B cell (primary cell): ENCODE results near the gene TRABD2B. TPM values are rescaled to one million over a fixed set of nuclear protein-coding genes. Genes with fewer than 3 reads are reported as not detected.

Experiments
- ATAC-seq: fragments of 200-7000 bp; cut with Tn5 transposase; one replicate; pipeline ENCODE4 v1.10.0; 2021; ENCODE audit warnings: low read depth, mild to moderate bottlenecking, moderate number of reproducible peaks, moderate library complexity
- CTCF ChIA-PET: fragments of 350-600 bp; sonication (Branson Sonifier 250); formaldehyde crosslinking; loops from one replicate; lab custom pipeline; 2021; ENCODE audit warnings: antibody characterized with exemption, inconsistent platforms; lab: Charles Lee
- POLR2A ChIA-PET: fragments of 350-600 bp; sonication (Branson Sonifier 250); formaldehyde crosslinking; loops from one replicate; lab custom pipeline; 2021; ENCODE audit warnings: antibody characterized with exemption; lab: Charles Lee
- DNase-seq: peaks from one replicate; pipeline ENCODE4 v3.0.0; 2013
- H2AFZ ChIP-seq: 2 replicates; pipeline ENCODE4 v1.6.1; 2012; ENCODE audit warnings: mild to moderate bottlenecking, low read depth, low read length; ENCODE audit not compliant: insufficient read depth, poor library complexity, severe bottlenecking
- H3K27ac ChIP-seq, 2 donors: 1 replicate in 1 of 2; 2 replicates in 1 of 2; pipeline ENCODE4 v1.5.1; 2012 to 2013; ENCODE audit warnings: low read length in 2 of 2, mild to moderate bottlenecking in 2 of 2, moderate library complexity in 1 of 2
- H3K27me3 ChIP-seq, 4 experiments: fragments of 200-600 bp in 1 of 4; sonication (generic) in 1 of 4; replicated peaks in 1 of 4; 1 replicate in 2 of 4; 2 replicates in 2 of 4; pipeline versions ENCODE4 v1.6.1 to v1.7.0; 2013 to 2016; ENCODE audit warnings: low read length in 3 of 4, mild to moderate bottlenecking in 2 of 4, mixed read lengths in 1 of 4, moderate library complexity in 1 of 4; ENCODE audit not compliant: insufficient read depth in 4 of 4, control insufficient read depth in 3 of 4; ENCODE audit errors: control extremely low read depth in 1 of 4
- H3K36me3 ChIP-seq, 2 experiments: replicated peaks in 1 of 2; 1 replicate in 1 of 2; 2 replicates in 1 of 2; pipeline versions ENCODE4 v1.6.1 to v1.7.1; 2013; ENCODE audit warnings: low read length in 1 of 2; ENCODE audit not compliant: insufficient read depth in 2 of 2, control insufficient read depth in 1 of 2; ENCODE audit errors: control extremely low read depth in 1 of 2, extremely low read depth in 1 of 2
- H3K4me1 ChIP-seq, 2 donors: fragments of 200-600 bp in 1 of 2; sonication (generic) in 1 of 2; 1 replicate in 1 of 2; 2 replicates in 1 of 2; pipeline versions ENCODE4 v1.5.1 to v1.6.1; 2013 to 2017; ENCODE audit warnings: low read length in 2 of 2; ENCODE audit not compliant: control insufficient read depth in 2 of 2, insufficient read depth in 2 of 2
- H3K4me2 ChIP-seq: replicated peaks from 2 replicates; pipeline ENCODE3; 2012; ENCODE audit warnings: mild to moderate bottlenecking, low read depth, low read length; ENCODE audit not compliant: poor library complexity, severe bottlenecking
- H3K4me3 ChIP-seq, 5 experiments: fragments of 200-600 bp in 1 of 5; sonication (generic) in 1 of 5; 1 replicate in 3 of 5; 2 replicates in 2 of 5; pipeline versions ENCODE4 v1.5.1 to v1.7.0; 2011 to 2016; ENCODE audit warnings: low read length in 4 of 5, mild to moderate bottlenecking in 4 of 5, low read depth in 2 of 5, control low read depth in 1 of 5, moderate library complexity in 1 of 5; ENCODE audit not compliant: insufficient read depth in 1 of 5; ENCODE audit errors: control extremely low read depth in 1 of 5, extremely low read depth in 1 of 5
- H3K79me2 ChIP-seq: fragments of 200-600 bp; sonication (generic); one replicate; pipeline ENCODE4 v1.6.0; 2016; ENCODE audit warnings: low read length; ENCODE audit not compliant: control insufficient read depth, insufficient read depth
- H3K9ac ChIP-seq: fragments of 200-600 bp; sonication (generic); 2 replicates; pipeline ENCODE4 v1.6.1; 2017; ENCODE audit warnings: mild to moderate bottlenecking, low read length, moderate library complexity
- H3K9me3 ChIP-seq, 3 donors: one replicate each; pipeline versions ENCODE4 v1.6.1 to v1.7.1; 2013; ENCODE audit warnings: low read length in 2 of 3; ENCODE audit not compliant: control insufficient read depth in 2 of 3, insufficient read depth in 1 of 3; ENCODE audit errors: control extremely low read depth in 1 of 3
- H4K20me1 ChIP-seq: 2 replicates; pipeline ENCODE4 v1.6.0; 2012; ENCODE audit warnings: mild to moderate bottlenecking, low read length; ENCODE audit not compliant: insufficient read depth, control insufficient read depth, poor library complexity, severe bottlenecking
- H3K27ac Mint-ChIP-seq: one replicate; pipeline ENCODE4 v1.8.0; 2021; ENCODE audit warnings: mixed read lengths
- H3K27me3 Mint-ChIP-seq: one replicate; pipeline ENCODE4 v1.8.0; 2021; ENCODE audit warnings: mixed read lengths
- H3K4me1 Mint-ChIP-seq: one replicate; pipeline ENCODE4 v1.8.0; 2021; ENCODE audit warnings: mixed read lengths
- H3K4me3 Mint-ChIP-seq: one replicate; pipeline ENCODE4 v1.8.0; 2021; ENCODE audit warnings: mixed read lengths
- H3K9me3 Mint-ChIP-seq: one replicate; pipeline ENCODE4 v1.8.0; 2022; ENCODE audit warnings: mixed read lengths; ENCODE audit not compliant: insufficient read depth
- CTCF ChIP-seq: fragments of 200-600 bp; IDR thresholded peaks from one replicate; pipeline ENCODE4 v1.8.0; 2022; ENCODE audit warnings: antibody characterized with exemption, mild to moderate bottlenecking
- EZH2 ChIP-seq: IDR thresholded peaks from 2 replicates; pipeline ENCODE4 v1.6.1; 2012; ENCODE audit warnings: borderline replicate concordance, low read depth, mild to moderate bottlenecking, moderate library complexity, low read length; ENCODE audit not compliant: insufficient read depth, poor library complexity, severe bottlenecking
- WGBS: methylation state at CpG from one replicate; pipeline ENCODE4 v1.1.5; 2013; ENCODE audit warnings: missing lambda C conversion rate; ENCODE audit not compliant: insufficient coverage; 5-methylcytosine and 5-hydroxymethylcytosine counted together
- intact Hi-C: fragments of 100-400 bp; cut with micrococcal nuclease; formaldehyde crosslinking; loops from one replicate; pipeline ENCODE4 v1.10.0; 2022
- polyA plus RNA-seq: library from polyadenylated mRNA; depleted of rRNA; stranded (reverse); fragments of >200 nt; gene quantifications from 2 replicates; pipeline ENCODE4 v1.2.3, GENCODE V29; 2012
- total RNA-seq, 2 donors: library from RNA; stranded (reverse); fragments of 120-200 nt in 1 of 2; gene quantifications; 1 replicate in 1 of 2; 2 replicates in 1 of 2; pipeline versions ENCODE4 v1.2.3 to v1.2.4, GENCODE V29; 2013 to 2022

TRABD2B gene
- total and polyA plus RNA-seq, 2 donors (not counting 1 experiment from before 2014, with no cell fraction given): not detected

GRCh38 chr1:47852006-47852718, 145.0 kb downstream of the TRABD2B start:
- Histone ChIP-seq H3K4me2 (no peak overlapping the region), H3K79me2 (no peaks in the 10 kb centered on the region), H3K4me3 (no peak overlapping the region), H3K4me1 (no peaks in the 10 kb centered on the region), H2AFZ (no peak overlapping the region), H4K20me1 (no peaks in the 10 kb centered on the region), H3K27ac (no peak overlapping the region), H3K9me3 (no peaks in the 10 kb centered on the region), H3K27me3 (no peaks in the 10 kb centered on the region), H3K36me3 (no peaks in the 10 kb centered on the region), H3K9ac (no peak overlapping the region)
- intact Hi-C loops: no loop called here
- DNase-seq: no peak
- WGBS: 94% methylated on average over 13 of the region's 17 CpGs
- Mint-ChIP-seq H3K4me1 (no peaks in the 10 kb centered on the region), H3K27me3 (no peaks in the 10 kb centered on the region), H3K27ac (no peak overlapping the region), H3K4me3 (no peak overlapping the region), H3K9me3 (no peaks in the 10 kb centered on the region)
- ATAC-seq: no peak
- TF ChIP-seq CTCF (no peak), EZH2 (no peak)
- POLR2A ChIA-PET: no interaction called here
- CTCF ChIA-PET: no interaction called here

DNA sequence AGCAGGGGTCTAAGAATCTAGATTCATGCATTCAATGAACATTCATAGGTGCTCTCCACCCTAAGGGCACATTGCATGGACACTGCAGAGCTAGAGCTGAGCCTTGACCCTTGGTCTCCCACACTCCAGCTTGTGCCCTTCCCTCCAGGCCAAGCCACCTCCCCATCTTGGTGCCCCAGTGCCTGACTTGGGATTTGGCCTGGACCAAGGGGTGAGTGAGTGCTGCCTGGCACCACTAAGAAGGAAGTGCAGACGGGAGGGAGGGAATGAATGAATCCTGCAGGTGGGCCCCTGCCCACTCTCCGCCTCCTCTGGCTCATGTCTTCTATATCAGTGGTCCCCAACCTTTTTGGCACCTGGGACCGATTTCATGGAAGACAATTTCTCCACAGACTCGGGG, 146.7 kb downstream of the TRABD2B start:
- Histone ChIP-seq H3K9me3 (no peaks in the 10 kb centered on the region), H3K79me2 (no peaks in the 10 kb centered on the region), H4K20me1 (no peaks in the 10 kb centered on the region), H3K27ac (no peak overlapping the region), H3K4me3 (no peak overlapping the region), H3K9ac (no peak overlapping the region), H3K27me3 (no peaks in the 10 kb centered on the region), H3K36me3 (no peaks in the 10 kb centered on the region), H3K4me1 (no peaks in the 10 kb centered on the region), H2AFZ (no peak overlapping the region), H3K4me2 (no peak overlapping the region)
- POLR2A ChIA-PET: no interaction called here
- TF ChIP-seq CTCF (no peak), EZH2 (no peak)
- DNase-seq (no peak), ATAC-seq (no peak)
- CTCF ChIA-PET: no interaction called here
- Mint-ChIP-seq H3K9me3 (no peaks in the 10 kb centered on the region), H3K27me3 (peaks cover 5% of the 10 kb centered on the region), H3K4me3 (no peak overlapping the region), H3K27ac (no peak overlapping the region), H3K4me1 (no peaks in the 10 kb centered on the region)
- intact Hi-C loops: no loop called here
- WGBS: 90% methylated on average over 2 of the region's 4 CpGs
